Esophagus muscularis mucosa (tissue), 4 donors: ENCODE measurements around the gene KCNS1. TPM values are rescaled to one million over a fixed set of nuclear protein-coding genes. Genes with fewer than 3 reads are reported as not detected.
A peak's percentile ranks its signal among the peaks of the same experiment; 100 is the strongest.

Experiments used
- DNase-seq: peaks from one replicate; pipeline ENCODE4 v3.0.0-alpha.2; 2017; ENCODE audit errors: extremely low spot score
- H3K27ac ChIP-seq, 4 donors: fragments of 200-600 bp; sonication (generic); replicated peaks in 1 of 4; 1 replicate in 3 of 4; 2 replicates in 1 of 4; pipeline ENCODE4 v1.5.1; 2016 to 2019; ENCODE audit warnings: mild to moderate bottlenecking in 1 of 4
- H3K27me3 ChIP-seq, 4 donors: fragments of 200-600 bp; sonication (generic); one replicate each; pipeline versions ENCODE4 v1.5.1 to v1.6.0; 2016 to 2019
- H3K36me3 ChIP-seq, 4 donors: fragments of 200-600 bp; sonication (generic); one replicate each; pipeline ENCODE4 v1.5.1; 2016 to 2019
- H3K4me1 ChIP-seq, 4 donors: fragments of 200-600 bp; sonication (generic); one replicate each; pipeline ENCODE4 v1.5.1; 2016 to 2019
- H3K4me3 ChIP-seq, 4 donors: fragments of 200-600 bp; sonication (generic); 1 replicate in 2 of 4; 2 replicates in 2 of 4; pipeline ENCODE4 v1.5.1; 2016 to 2019; ENCODE audit warnings: mild to moderate bottlenecking in 4 of 4, moderate library complexity in 1 of 4
- H3K9me3 ChIP-seq, 4 donors: fragments of 200-600 bp; sonication (generic); 1 replicate in 3 of 4; 2 replicates in 1 of 4; pipeline ENCODE4 v1.5.1; 2016 to 2019
- CTCF ChIP-seq, 3 experiments: fragments of 200-600 bp in 2 of 3; fragments of 450-650 bp in 1 of 3; sonication (generic) in 2 of 3; IDR thresholded peaks; one replicate each; pipeline ENCODE4 v1.5.1; 2017 to 2019; ENCODE audit warnings: antibody characterized with exemption in 3 of 3, mild to moderate bottlenecking in 2 of 3, moderate library complexity in 1 of 3
- EP300 ChIP-seq: sonication (generic); formaldehyde crosslinking; IDR thresholded peaks from one replicate; pipeline ENCODE4 v1.6.1; 2017; ENCODE audit warnings: antibody characterized with exemption
- POLR2A ChIP-seq: fragments of 450-650 bp; IDR thresholded peaks from one replicate; pipeline ENCODE4 v1.6.1; 2017; ENCODE audit warnings: antibody characterized with exemption, moderate library complexity, mild to moderate bottlenecking, low read depth
- POLR2AphosphoS5 ChIP-seq, 2 donors: sonication (generic); formaldehyde crosslinking; IDR thresholded peaks; one replicate each; pipeline ENCODE4 v1.6.1; 2017; ENCODE audit warnings: antibody characterized with exemption in 2 of 2
- WGBS: methylation state at CpG from one replicate; pipeline ENCODE4 v1.1.5; 2018; 5-methylcytosine and 5-hydroxymethylcytosine counted together
- intact Hi-C: fragments of 100-400 bp; cut with DNase I; formaldehyde crosslinking; loops from one replicate; pipeline ENCODE4 v1.15.1; 2023
- total RNA-seq, 4 donors: library from RNA; depleted of rRNA; stranded (reverse); fragments of >200 nt; gene quantifications; one replicate each; pipeline versions ENCODE4 v1.1.0 to v1.2.1, GENCODE V29; 2016

KCNS1 gene
- total RNA-seq, 4 donors from 2014 or later: 0.17 TPM; not detected in 3

GRCh38 chr20:45111799-45112471 lies 11.0 kb upstream of the KCNS1 start:
- peaks cover 0 to 62% (median 0%) of the 10 kb centered on the region in 4 donors for H3K27me3 ChIP-seq
- intact Hi-C loops: no loop called here
- 47% methylated on average over 17 of the region's 17 CpGs for WGBS

GRCh38 chr20:45111285-45111684 lies 10.4 kb upstream of the KCNS1 start:
- Histone ChIP-seq H3K4me1 (no peaks in the 10 kb centered on the region), H3K27me3 (peaks cover 0 to 59% (median 0%) of the 10 kb centered on the region in 4 donors), H3K4me3 (no peak overlapping the region), H3K9me3 (no peaks in the 10 kb centered on the region), H3K36me3 (no peaks in the 10 kb centered on the region), H3K27ac (no peak overlapping the region)
- 84% methylated on average over 11 of the region's 11 CpGs for WGBS
- intact Hi-C loops: no loop called here
- DNase-seq: no peak
- TF ChIP-seq EP300 (no peak), CTCF (IDR thresholded peaks at IDR 0.05) (no peak), POLR2AphosphoS5 (IDR thresholded peaks at IDR 0.05) (no peak), POLR2A (no peak)

More at GRCh38 chr20:45111799-45112471, 11.0 kb upstream of the KCNS1 start:
- Histone ChIP-seq H3K36me3 (no peaks in the 10 kb centered on the region), H3K9me3 (no peaks in the 10 kb centered on the region), H3K4me3 (no peak overlapping the region), H3K4me1 (no peaks in the 10 kb centered on the region), H3K27ac (no peak overlapping the region)
- DNase-seq: peak; percentile 84
- TF ChIP-seq CTCF (IDR thresholded peaks at IDR 0.05) (peak; percentile 15 to 35 (median 22)), EP300 (no peak), POLR2A (no peak), POLR2AphosphoS5 (IDR thresholded peaks at IDR 0.05) (no peak)

- H3K4me3 ChIP-seq: no peak overlapping the region
- H3K36me3 ChIP-seq: no peaks in the 10 kb centered on the region
- TF ChIP-seq POLR2AphosphoS5 (IDR thresholded peaks at IDR 0.05): no peak
- no peak for TF ChIP-seq EP300
- DNase-seq: no peak
- intact Hi-C loops: no loop called here
- WGBS: 75% methylated on average over 4 of the region's 11 CpGs
- H3K27ac ChIP-seq: no peak overlapping the region
- no peaks in the 10 kb centered on the region for H3K4me1 ChIP-seq
- peaks cover 0 to 54% (median 0%) of the 10 kb centered on the region in 4 donors for H3K27me3 ChIP-seq
- H3K9me3 ChIP-seq: no peaks in the 10 kb centered on the region
These were observed 9.4 kb upstream of the KCNS1 start for GRCh38 chr20:45110301-45110700.

GRCh38 chr20:45109634-45110033 lies 8.7 kb upstream of the KCNS1 start:
- no peak overlapping the region for H3K27ac ChIP-seq
- peak; percentile 72 for DNase-seq
- intact Hi-C loops: no loop called here
- 86% methylated on average over 8 of the region's 8 CpGs for WGBS
- H3K36me3 ChIP-seq: no peaks in the 10 kb centered on the region
- TF ChIP-seq EP300 (no peak), POLR2AphosphoS5 (IDR thresholded peaks at IDR 0.05) (no peak), POLR2A (no peak), CTCF (IDR thresholded peaks at IDR 0.05) (no peak)
- H3K4me1 ChIP-seq: no peaks in the 10 kb centered on the region
- H3K9me3 ChIP-seq: no peaks in the 10 kb centered on the region
- H3K27me3 ChIP-seq: peaks cover 0 to 48% (median 0%) of the 10 kb centered on the region in 4 donors
- H3K4me3 ChIP-seq: no peak overlapping the region

GRCh38 chr20:45105317-45105716 lies 4.4 kb upstream of the KCNS1 start:
- Histone ChIP-seq H3K36me3 (no peaks in the 10 kb centered on the region), H3K9me3 (peaks cover 0 to 5% (median 0%) of the 10 kb centered on the region in 4 donors), H3K4me3 (no peak overlapping the region), H3K4me1 (peaks cover 0 to 7% (median 6%) of the 10 kb centered on the region in 4 donors), H3K27me3 (peaks cover 0 to 54% (median 7%) of the 10 kb centered on the region in 4 donors), H3K27ac (no peak overlapping the region)
- TF ChIP-seq EP300 (no peak), CTCF (IDR thresholded peaks at IDR 0.05) (no peak), POLR2AphosphoS5 (IDR thresholded peaks at IDR 0.05) (no peak), POLR2A (no peak)
- no peak for DNase-seq
- WGBS: 92% methylated on average over 2 of the region's 2 CpGs
- intact Hi-C loops: no loop called here
